ENCODE results near the gene CAMK1D. TPM values are rescaled to one million over a fixed set of nuclear protein-coding genes. Genes with fewer than 3 reads are reported as not detected.

CAMK1D gene
- total RNA-seq, 2 donors from 2014 or later = 4.8 to 14.5 TPM

DNA sequence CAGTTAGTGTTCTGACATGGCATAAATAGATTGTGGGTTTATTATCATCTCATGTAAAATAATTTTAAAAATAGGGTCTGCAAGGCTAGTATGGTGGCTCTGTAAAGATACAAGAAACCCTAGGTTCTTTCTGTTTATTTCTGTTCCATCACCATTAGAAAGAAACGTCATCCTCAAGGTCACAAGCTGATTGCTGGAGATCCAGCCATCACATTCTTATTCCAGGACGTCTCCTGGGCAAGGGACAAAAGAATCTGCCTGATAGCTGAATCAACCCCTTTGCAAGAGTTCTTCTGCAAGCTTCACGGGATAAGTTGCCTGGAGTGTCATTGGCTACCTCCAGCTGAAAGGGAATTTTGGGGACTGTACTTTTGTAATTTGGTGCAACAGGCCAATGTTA, 184.4 kb downstream of the CAMK1D start:
- H3K4me3 ChIP-seq = no peak overlapping the region
- no peaks in the 10 kb centered on the region for H3K4me1 ChIP-seq (replicated peaks)
- WGBS = 95% methylated on average over 3 of the region's 3 CpGs
- H3K27ac ChIP-seq = no peak overlapping the region
- H3K9me3 ChIP-seq = no peaks in the 10 kb centered on the region
- intact Hi-C loops (cut with DNase I) = no loop called here
- no peak for DNase-seq (ENCODE audit: low spot score)
- no peaks in the 10 kb centered on the region for H3K27me3 ChIP-seq (replicated peaks; ENCODE audit: insufficient read depth)
- H3K36me3 ChIP-seq = no peaks in the 10 kb centered on the region
- TF ChIP-seq POLR2A (IDR thresholded peaks at IDR 0.05) (no peak), POLR2AphosphoS5 (IDR thresholded peaks at IDR 0.05) (no peak)
- TF ChIP-seq, protein P1, sequence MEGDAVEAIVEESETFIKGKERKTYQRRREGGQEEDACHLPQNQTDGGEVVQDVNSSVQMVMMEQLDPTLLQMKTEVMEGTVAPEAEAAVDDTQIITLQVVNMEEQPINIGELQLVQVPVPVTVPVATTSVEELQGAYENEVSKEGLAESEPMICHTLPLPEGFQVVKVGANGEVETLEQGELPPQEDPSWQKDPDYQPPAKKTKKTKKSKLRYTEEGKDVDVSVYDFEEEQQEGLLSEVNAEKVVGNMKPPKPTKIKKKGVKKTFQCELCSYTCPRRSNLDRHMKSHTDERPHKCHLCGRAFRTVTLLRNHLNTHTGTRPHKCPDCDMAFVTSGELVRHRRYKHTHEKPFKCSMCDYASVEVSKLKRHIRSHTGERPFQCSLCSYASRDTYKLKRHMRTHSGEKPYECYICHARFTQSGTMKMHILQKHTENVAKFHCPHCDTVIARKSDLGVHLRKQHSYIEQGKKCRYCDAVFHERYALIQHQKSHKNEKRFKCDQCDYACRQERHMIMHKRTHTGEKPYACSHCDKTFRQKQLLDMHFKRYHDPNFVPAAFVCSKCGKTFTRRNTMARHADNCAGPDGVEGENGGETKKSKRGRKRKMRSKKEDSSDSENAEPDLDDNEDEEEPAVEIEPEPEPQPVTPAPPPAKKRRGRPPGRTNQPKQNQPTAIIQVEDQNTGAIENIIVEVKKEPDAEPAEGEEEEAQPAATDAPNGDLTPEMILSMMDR (IDR thresholded peaks at IDR 0.05) = no peak

DNA sequence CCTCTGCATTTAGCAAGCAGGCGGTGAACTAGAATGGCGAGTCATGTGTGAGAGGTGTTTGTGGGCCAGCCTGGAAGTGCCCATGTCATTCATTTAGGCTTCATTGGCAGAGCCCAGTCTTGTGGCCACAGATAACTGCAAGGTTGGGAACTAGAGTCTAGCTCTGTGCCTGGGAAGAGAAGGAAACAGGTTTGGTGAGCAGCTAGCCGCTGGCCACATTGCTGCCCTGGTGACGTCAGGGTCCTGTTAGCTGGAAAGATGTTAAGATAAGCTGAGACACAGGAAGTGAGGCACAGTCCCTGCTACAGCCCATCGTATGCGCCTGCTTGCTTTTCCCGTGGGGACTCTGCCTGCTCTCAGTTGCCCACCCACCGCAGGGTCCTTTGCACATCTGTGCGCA, 185.5 kb downstream of the CAMK1D start:
- TF ChIP-seq POLR2AphosphoS5 (IDR thresholded peaks at IDR 0.05) (no peak), POLR2A (IDR thresholded peaks at IDR 0.05) (no peak)
- TF ChIP-seq, protein P1 (IDR thresholded peaks at IDR 0.05) = no peak
- WGBS = 62% methylated on average over 9 of the region's 9 CpGs
- no peaks in the 10 kb centered on the region for H3K27me3 ChIP-seq (replicated peaks; ENCODE audit: insufficient read depth)
- H3K9me3 ChIP-seq = no peaks in the 10 kb centered on the region
- DNase-seq (ENCODE audit: low spot score) = no peak
- intact Hi-C loops (cut with DNase I) = no loop called here
- no peaks in the 10 kb centered on the region for H3K36me3 ChIP-seq
- H3K27ac ChIP-seq = no peak overlapping the region
- H3K4me1 ChIP-seq (replicated peaks) = peaks cover 4% of the 10 kb centered on the region
- no peak overlapping the region for H3K4me3 ChIP-seq

DNA sequence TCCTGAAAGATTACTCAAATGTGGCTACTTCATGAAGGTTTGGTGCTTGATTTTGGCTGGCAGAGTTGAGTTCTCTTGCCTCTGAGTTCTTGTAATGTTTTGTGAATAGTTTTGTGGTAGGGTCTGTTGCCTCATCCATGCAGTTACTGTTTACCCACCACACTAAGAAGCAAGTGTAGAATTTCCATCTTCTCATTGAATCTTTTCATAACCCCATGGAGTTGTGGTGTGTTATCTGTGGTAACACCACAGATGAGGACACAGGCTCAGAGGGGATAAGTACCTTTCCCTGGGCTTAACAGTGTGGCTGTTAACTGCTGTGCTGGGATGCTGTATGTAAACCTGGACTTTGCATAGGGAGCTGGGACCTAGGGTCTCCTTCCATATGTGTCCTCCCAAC, 186.3 kb downstream of the CAMK1D start:
- intact Hi-C loops (cut with DNase I) = no loop called here
- no peak overlapping the region for H3K4me3 ChIP-seq
- H3K36me3 ChIP-seq = no peaks in the 10 kb centered on the region
- peaks cover 4% of the 10 kb centered on the region for H3K4me1 ChIP-seq (replicated peaks)
- H3K27me3 ChIP-seq (replicated peaks; ENCODE audit: insufficient read depth) = no peaks in the 10 kb centered on the region
- no peak overlapping the region for H3K27ac ChIP-seq
- no peaks in the 10 kb centered on the region for H3K9me3 ChIP-seq
- TF ChIP-seq POLR2AphosphoS5 (IDR thresholded peaks at IDR 0.05) (no peak), POLR2A (IDR thresholded peaks at IDR 0.05) (no peak)
- TF ChIP-seq, protein P1 (IDR thresholded peaks at IDR 0.05) = no peak
- no peak for DNase-seq (ENCODE audit: low spot score)

DNA sequence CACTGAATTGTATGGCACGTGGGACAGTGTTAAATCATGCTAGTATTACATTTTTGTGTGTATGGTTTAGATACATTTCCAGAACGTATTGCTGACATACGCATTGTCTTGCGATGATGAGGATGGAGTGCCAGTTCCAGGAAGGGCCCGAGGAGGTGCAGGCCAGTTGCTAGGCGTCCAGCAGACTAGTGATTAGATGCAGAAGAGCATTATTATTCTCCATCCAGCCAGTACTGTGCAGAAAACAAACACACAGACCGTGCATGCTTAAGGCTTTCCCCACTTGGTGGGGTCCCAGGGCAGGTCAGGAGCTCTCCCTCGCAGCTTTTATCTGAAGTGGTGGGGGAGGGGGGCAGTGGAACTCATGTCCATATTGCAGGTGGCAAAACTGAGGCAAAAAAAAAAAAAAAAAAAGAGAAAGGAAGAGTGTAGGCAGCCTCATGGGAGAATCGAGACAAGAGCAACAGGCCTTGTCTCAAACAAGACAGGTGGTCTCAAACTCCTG, 189.2 kb downstream of the CAMK1D start:
- 60% methylated on average over 9 of the region's 9 CpGs for WGBS
- Histone ChIP-seq H3K36me3 (no peaks in the 10 kb centered on the region), H3K27ac (no peak overlapping the region), H3K27me3 (replicated peaks; ENCODE audit: insufficient read depth) (no peaks in the 10 kb centered on the region), H3K9me3 (no peaks in the 10 kb centered on the region), H3K4me3 (no peak overlapping the region), H3K4me1 (replicated peaks) (peaks cover 4% of the 10 kb centered on the region)
- no peak for DNase-seq (ENCODE audit: low spot score)
- intact Hi-C loops (cut with DNase I) = no loop called here
- TF ChIP-seq POLR2AphosphoS5 (IDR thresholded peaks at IDR 0.05) (no peak), POLR2A (IDR thresholded peaks at IDR 0.05) (no peak)
- TF ChIP-seq, protein P1 (IDR thresholded peaks at IDR 0.05) = no peak

DNA sequence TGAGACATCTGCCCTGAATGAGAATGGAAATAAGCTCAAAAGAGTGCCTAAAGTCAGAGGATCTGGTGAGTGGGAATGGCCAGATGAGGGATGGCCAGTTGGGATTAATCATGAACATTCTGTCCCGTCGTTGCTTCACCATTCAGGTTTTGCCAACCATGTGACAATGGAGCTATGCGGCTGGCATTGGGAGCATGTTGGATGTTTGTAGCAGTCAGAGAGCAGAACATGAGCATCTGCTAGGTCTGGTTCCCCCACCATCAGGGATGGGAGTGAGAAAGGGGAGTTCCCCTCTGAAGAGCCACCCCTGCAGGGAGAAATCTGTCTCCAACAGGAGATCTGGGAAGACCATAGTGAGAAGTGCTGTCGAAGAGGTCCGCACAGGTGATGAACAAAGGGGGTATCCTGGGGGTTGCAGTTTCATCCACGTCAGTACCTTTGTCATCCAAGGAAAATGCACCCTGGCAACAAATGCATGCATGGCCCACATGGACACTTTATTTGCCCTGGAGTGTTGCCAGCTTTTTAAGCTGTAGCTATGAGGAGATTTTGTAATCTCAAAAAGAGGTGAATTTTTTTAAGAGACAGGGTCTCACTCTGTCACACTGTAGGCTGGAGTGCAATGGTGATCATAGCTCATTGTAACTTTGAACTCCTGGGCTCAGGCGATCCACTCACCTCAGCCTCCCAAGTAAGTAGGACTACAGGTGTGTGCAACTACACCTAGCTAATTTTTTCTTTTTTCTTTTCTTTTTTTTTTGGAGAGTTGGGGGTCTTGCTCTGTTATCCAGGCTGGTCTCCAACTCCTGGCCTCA, 190.2 kb downstream of the CAMK1D start:
- Histone ChIP-seq H3K4me3 (no peak overlapping the region), H3K27ac (no peak overlapping the region), H3K9me3 (no peaks in the 10 kb centered on the region), H3K27me3 (replicated peaks; ENCODE audit: insufficient read depth) (no peaks in the 10 kb centered on the region), H3K36me3 (no peaks in the 10 kb centered on the region), H3K4me1 (replicated peaks) (peaks cover 4% of the 10 kb centered on the region)
- DNase-seq (ENCODE audit: low spot score) = no peak
- WGBS = 69% methylated on average over 7 of the region's 7 CpGs
- TF ChIP-seq POLR2A (IDR thresholded peaks at IDR 0.05) (no peak), POLR2AphosphoS5 (IDR thresholded peaks at IDR 0.05) (no peak)
- TF ChIP-seq, protein P1 (IDR thresholded peaks at IDR 0.05) = no peak
- intact Hi-C loops (cut with DNase I) = no loop called here
